Measurements from ENCODE around the gene BCAS3. TPM values are rescaled to one million over a fixed set of nuclear protein-coding genes. Genes with fewer than 3 reads are reported as not detected.

BCAS3 gene
- total RNA-seq, 1 donor from 2014 or later, result 50.8 TPM

- DNase-seq, result no peak
Observed at GRCh38 chr17:61400066-61400716, 722.5 kb downstream of the BCAS3 start.

- DNase-seq, result no peak
Observed at GRCh38 chr17:61400717-61401388, 723.2 kb downstream of the BCAS3 start.

GRCh38 chr17:61401389-61402072, 723.9 kb downstream of the BCAS3 start:
- no peak for DNase-seq

- DNase-seq, result no peak
Observed at GRCh38 chr17:61402073-61402541, 724.5 kb downstream of the BCAS3 start.

DNA sequence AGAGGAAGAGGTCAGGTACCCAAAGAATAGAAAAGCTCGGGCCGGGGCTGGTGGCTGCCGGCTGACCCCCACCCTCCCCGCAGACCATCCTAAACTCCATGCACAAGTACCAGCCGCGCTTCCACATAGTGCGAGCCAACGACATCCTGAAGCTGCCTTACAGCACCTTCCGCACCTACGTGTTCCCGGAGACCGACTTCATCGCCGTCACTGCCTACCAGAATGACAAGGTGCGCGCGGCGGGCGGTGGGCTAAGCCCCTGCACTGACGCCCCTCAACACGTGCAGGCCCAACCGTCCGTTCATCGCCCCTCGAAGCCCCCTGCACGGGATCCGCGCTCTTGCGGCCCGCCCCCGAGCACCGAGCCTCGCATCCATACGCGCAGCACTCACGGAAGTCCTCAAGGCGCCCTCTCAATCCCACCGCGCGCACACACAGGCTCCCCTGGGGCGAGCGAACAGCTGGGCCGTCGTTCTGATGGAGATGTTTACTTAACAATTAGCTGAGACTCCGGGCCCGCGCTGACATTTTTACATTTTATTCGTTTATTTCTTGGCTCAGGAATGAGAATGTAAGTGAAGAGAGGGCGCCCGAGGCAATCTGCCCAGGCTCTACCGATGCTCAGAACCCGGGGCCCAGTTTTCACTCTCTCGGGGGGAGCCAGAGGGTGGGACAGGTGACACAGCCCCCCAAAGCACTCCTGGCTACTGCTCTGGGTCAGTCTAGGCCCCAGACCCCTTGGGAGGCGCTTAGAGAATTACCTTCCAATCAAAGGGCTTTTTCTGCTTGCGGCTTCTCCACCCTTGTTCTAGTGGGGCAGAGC, 725.5 kb downstream of the BCAS3 start:
- no peak for DNase-seq

GRCh38 chr17:61403801-61404662, 726.4 kb downstream of the BCAS3 start:
- DNase-seq, result no peak

DNA sequence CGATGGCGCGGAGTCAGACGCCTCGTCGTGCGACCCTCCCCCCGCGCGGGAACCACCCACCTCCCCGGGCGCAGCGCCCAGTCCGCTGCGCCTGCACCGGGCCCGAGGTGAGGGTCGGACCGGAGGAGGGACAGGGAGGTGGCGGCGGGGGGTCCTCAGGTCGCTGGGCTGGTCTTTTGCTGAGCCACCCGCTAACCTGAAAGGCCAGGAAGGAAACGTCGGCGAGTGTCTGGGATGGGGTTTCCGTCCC, 726.9 kb downstream of the BCAS3 start:
- DNase-seq, result no peak

DNA sequence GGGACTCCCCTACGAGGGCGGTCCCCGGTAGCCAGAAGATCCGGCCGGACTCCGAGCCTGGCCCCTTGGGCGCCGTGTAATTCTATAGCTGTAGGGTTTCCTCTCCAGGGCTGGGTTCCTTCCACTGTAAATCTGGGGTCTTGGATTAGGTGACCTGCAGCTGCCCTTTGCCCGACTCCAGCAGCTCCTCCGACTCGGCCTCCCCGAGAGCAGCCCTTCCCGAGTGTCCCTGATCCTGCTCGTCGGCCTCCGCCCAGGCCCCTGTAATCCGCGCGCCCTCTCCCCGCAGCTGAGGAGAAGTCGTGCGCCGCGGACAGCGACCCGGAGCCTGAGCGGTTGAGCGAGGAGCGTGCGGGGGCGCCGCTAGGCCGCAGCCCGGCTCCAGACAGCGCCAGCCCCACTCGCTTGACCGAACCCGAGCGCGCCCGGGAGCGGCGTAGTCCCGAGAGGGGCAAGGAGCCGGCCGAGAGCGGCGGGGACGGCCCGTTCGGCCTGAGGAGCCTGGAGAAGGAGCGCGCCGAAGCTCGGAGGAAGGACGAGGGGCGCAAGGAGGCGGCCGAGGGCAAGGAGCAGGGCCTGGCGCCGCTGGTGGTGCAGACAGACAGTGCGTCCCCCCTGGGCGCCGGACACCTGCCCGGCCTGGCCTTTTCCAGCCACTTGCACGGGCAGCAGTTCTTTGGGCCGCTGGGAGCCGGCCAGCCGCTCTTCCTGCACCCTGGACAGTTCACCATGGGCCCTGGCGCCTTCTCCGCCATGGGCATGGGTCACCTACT, 727.4 kb downstream of the BCAS3 start:
- DNase-seq, result no peak

GRCh38 chr17:61405686-61406536, 728.3 kb downstream of the BCAS3 start:
- DNase-seq, result no peak

DNA sequence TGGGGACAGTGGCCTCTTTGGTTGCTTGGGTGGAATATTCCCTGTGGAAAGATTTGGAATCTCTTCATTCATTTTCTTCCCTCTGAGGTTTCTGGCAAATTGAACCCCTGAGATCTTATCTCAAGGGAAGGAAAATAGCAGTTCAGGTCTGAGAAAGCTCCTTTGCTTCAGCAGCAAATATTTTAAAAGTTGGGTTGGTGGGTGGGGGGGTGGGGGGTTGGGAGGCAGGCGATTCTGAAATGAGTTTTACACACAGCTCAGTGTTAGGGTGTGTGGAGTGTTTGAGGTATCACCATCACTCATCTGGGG, 728.8 kb downstream of the BCAS3 start:
- DNase-seq, result no peak

DNA sequence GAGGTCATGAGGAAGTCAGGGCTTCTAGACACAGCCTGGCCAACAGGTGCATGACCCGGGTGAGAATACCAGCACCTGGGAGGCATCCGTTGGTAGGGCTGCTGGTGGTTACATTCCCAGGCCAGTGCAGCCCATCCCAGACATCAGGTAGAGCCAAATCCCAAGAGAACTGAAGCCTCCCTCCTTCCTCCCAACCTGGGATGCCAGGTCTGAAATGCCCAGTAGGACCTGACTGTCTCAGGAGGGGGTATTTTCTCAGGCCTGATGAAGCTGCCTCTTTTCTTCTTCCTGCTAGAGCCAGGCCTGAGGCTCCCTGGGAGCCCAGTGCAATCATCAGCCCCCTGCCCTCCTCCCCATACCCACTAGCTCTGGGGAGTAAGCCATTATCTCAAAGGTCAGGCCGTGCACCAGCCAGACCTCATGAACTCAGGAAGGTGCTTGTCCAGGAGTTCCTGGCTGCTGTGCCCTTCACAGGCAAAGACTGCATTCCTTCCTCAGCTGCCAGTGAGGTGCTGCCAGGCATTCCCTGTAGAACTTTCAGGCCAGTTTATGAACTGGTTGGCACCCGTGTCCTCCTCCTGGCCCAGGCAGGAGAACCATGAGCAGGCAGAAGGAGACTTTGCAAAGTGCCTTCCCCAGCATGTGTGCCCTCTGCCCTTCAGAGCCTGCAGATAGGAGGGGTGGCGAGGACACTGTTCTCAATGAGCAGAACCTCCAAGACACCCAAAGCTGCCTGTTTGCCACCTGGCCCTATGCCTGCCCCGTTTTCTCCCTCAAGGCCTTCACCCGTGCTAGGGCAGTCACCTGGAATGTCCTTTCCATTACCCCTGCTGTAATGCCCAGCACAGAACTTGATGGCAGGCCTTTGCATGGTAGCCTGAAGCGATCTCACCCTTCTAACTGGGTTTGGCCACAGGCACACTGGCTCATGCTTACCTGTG, 729.6 kb downstream of the BCAS3 start:
- no peak for DNase-seq

DNA sequence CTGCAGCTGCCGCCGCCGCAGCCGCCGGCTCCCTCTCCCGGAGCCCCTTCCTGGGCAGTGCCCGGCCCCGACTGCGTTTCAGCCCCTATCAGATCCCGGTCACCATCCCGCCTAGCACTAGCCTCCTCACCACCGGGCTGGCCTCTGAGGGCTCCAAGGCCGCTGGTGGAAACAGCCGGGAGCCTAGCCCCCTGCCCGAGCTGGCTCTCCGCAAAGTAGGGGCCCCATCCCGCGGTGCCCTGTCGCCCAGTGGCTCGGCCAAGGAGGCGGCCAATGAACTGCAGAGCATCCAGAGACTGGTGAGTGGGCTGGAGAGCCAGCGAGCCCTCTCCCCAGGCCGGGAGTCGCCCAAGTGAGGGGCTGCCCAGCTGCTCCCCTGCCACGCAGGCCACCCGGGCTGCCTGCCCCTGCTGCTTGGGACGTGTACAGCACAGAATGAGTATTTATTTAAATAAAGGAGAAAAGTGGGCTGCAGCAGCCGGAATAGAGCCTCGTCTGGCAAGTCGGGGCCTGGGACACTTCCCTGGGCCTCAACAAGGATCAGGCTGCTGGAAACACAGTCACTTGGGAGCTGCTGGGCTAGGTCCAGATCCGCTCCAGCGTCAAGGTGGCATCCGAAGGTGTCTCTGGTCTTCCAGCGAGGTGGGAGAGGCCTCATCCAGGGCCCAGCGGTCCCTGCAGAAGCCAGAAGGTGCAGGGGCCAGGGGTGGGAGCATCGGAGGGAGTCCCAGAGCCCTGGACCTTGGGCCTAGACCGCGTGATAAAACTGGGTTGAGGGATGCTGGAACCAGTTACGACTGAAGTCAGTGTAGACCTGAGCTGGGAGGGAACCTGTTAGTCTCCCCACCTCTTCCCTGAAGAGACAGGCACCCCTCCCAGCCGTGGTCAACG, 730.7 kb downstream of the BCAS3 start:
- DNase-seq, result no peak

GRCh38 chr17:61409301-61410112, 731.9 kb downstream of the BCAS3 start:
- no peak for DNase-seq

DNA sequence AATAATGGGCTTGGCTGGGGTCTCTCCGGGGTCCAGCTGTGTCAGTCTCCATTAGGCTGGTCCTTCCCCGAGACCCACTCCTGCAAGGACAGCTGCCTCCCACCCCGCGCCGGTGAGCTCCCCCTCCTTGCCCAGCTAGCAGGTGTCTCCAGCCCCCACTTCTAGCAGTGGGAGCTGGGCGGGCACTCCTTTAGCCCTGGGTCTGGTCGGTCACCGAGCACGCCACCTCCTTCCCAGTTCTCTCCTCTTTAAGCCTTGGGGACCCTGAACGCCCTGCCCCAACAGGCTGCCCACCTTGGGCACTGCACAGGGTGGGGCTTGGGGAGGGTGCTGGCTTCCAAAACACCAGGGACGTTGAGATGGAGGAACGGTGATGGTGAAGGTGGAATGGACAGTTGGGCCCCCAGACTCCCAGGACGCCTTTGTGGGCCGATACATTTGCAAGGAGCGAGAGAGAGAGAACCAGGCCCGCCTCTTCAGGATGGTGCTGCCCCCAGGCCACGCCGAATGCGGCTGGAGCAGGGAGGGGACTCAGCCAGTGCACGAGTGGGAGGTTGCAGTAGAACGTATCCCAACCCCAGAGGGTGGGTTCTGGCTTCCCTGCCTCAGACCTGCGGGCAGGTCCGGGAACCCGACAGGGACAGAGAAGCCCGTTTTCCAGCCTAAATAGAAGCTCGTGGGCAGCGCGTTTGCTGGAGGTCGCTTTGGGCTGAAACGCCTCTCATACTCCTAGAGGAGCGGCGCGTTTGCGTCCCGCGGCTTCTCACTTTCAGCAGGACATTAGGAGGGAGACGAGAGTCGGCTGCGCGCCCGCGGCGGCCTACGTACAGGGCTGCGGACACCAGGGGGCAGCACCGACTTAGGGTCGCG, 732.7 kb downstream of the BCAS3 start:
- no peak for DNase-seq

DNA sequence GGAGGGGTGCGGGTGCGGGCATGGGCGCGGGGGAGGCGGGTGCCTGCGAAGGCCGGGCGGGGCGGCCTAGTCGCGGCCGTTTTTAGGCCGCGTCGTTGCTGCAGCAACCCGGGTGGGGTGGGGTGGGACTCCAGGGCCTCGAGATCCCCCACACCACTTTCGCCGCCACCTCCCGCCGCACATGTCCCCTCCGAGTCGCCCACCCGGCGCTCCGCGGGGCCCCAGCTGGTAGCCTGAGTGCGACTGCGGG, 733.3 kb downstream of the BCAS3 start:
- no peak for DNase-seq
